NCI-H82 (cell line): ENCODE data around the gene ZNF813.
"Not testable (repeated sequence)": the region's sequence is repeated elsewhere in the genome, so short reads cannot be mapped to it uniquely, and the experiment has no call there.

ENCODE experiments used
- DNase-seq: peaks from one replicate; lab custom pipeline; 2025; lab: John Stamatoyannopoulos, UW

Gene ZNF813

GRCh38 chr19:53467485-53468262 is at the start of gene ZNF813:
ZNF813 (plus strand) TSS chr19:53467733; CDS start chr19:53483823, 16,090 bp downstream.
- DNase-seq: peak; percentile 91

- DNase-seq: peak; percentile 25
These were observed 46.8 kb upstream of the ZNF813 start for GRCh38 chr19:53420520-53421315.

GRCh38 chr19:53422551-53422950 is 45.0 kb upstream of the ZNF813 start:
- DNase-seq: no peak

GRCh38 chr19:53423074-53423473 is 44.5 kb upstream of the ZNF813 start:
- not testable (repeated sequence) for DNase-seq

DNA sequence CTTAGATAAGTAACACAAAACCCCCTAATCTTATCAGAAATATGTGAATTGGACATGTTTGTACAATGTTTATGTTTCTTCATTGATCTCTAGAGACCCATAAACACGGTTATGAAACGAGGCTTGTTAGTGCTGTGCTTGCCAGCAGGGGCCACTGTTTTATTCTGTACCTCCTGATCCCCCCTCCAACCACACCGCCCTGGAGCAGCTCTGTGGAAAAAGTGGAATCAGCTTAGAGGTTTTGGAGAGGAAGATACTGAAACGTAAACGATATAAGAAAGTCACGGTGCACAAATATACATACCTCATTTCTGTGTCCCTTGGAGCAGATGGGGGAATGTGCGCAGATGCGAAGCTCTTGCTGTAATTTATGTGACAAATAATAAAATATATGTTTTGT is 43.9 kb upstream of the ZNF813 start:
- DNase-seq: peak; percentile 48

DNA sequence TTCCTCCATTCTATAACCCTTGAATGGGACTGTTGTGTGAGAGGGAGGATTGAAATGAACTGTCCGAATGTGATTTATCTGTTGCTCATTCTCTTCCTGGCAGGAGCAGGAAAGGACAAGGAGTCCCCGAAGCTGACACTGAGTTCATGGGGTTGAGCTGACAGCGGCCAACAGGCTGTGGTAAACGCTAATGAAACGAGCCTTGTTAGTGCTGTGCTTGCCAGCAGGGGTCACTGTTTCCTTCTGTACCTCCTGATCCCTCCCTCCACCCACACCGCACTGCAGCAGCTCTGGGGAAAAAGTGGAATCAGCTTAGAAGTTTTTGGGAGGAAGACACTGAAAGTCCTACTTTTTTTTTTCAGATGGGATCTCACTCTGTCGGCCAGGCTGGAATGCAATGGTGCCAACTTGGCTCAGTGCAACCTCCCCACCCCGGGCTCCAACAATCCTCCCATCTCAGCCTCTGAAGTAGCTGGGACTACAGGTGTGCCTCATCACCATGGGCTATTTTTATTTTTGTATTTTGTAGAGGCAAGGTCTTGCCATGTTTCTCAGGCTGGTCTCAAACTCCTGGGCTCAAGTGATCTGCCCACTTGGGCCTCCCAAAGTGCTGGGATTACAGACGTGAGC is 42.5 kb upstream of the ZNF813 start:
- DNase-seq: peak; percentile 84

- peak; percentile 94 for DNase-seq
These were observed 36.0 kb upstream of the ZNF813 start, which contains the start of gene ZNF761 for GRCh38 chr19:53431399-53432087. ZNF761 (plus strand) TSS chr19:53431984; CDS start chr19:53447269, 15,285 bp downstream.

- peak; percentile 31 for DNase-seq
These were observed 35.4 kb upstream of the ZNF813 start for GRCh38 chr19:53432088-53432661.

GRCh38 chr19:53443809-53444208 is 23.7 kb upstream of the ZNF813 start:
- DNase-seq: not testable (repeated sequence)

DNA sequence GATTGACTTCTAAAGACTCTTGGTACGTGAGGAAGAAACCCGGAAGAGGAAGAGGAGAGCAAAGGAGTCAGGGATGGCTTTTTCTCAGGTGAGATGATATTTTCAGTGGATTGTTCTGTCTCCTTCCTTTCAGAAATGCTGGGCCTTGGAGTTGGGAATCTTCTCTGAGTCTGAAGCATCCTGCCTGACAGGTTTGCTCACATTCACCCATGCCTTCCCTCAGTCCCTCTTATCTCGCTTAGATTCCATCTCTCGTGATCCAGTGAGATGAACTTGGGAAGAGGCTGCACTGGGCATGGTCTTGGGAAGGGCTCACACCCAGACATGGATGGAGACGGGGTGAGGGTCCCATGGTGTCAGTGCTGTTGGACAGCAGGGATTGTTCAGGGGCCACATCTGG is 20.3 kb upstream of the ZNF813 start:
- not testable (repeated sequence) for DNase-seq

DNA sequence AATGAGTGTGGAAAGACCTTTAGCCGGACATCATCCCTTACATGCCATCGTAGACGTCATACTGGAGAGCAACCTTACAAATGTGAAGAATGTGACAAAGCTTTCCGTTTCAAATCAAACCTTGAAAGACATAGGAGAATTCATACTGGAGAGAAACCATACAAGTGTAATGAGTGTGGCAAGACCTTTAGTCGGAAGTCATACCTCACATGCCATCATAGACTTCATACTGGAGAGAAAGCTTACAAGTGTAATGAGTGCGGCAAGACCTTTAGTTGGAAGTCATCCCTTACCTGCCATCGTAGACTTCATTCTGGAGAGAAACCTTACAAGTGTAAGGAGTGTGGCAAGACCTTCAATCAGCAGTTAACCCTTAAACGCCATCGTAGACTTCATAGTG is 11.7 kb upstream of the ZNF813 start:
- no peak for DNase-seq

DNA sequence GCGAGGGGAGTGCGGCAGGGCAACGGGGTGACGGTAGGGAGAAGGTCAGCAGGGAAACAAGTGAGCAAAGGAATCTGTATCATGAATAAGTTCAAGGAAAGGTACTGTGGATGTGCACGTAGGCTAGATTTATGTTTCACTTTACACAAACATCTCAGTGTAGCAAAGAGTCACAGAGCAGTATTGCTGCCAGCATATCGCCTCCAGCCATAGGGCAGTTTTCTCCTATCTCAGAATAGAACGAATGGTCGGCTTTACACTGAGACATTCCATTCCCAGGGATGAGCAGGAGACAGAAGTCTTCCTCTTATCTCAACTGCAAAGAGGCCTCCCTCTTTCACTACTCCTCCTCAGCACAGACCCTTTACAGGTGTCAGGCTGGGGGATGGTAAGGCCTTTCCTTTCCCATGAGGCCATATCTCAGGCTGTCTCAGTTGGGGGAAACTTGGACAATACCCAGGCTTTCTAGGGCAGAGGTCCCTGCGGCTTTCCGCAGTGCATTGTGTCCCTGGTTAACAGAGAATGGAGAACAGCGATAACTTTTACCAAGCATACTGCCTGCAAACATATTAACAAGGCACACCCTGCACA is 7.3 kb upstream of the ZNF813 start:
- DNase-seq: not testable (repeated sequence)

DNA sequence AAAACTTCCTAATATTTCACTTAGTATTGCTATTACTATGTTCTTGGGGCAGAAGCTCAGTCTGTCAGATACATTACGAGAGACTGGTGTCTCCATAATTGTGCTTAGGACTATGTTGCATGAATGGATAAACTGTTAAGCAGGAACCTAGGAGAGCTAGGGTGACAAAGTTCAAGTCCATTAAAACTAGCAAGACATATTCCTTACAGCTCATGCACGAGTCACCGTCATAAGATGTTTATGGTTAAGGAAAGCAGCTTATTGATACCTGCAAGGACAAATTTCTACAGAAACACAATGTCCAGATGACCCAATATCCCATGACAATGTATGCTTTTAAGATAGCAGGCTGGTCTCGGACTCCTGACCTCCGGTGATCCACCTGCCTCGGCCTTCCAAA is 5.7 kb upstream of the ZNF813 start:
- no peak for DNase-seq

DNA sequence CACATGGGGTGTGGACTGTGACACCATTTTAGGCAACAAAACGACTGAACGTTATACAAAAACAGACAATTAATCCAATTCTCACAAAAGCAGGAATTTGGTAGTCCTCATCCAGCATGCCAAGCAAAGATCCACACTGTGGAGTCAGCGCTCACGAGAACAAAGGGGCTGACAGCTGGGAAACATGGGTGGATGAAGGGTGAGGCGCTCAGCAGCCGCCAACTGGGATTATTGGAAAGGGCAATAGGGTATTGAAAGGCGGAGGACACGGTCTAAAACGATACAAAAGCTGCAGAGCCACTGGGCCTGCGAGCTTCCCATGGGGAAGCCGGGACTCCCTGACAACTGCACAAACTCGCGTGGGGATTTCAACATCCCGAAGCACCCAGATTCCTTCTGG is 4.7 kb upstream of the ZNF813 start:
- peak; percentile 2 for DNase-seq

- peak; percentile 12 for DNase-seq
These were observed 4.3 kb upstream of the ZNF813 start for GRCh38 chr19:53463263-53463662.

GRCh38 chr19:53466726-53467484 is 628 bp upstream of the ZNF813 start:
- DNase-seq: peak; percentile 26

GRCh38 chr19:53468628-53469027 is 1.1 kb downstream of the ZNF813 start:
- not testable (repeated sequence) for DNase-seq

GRCh38 chr19:53471916-53472315 is 4.4 kb downstream of the ZNF813 start:
- no peak for DNase-seq

- not testable (repeated sequence) for DNase-seq
These were observed 7.3 kb downstream of the ZNF813 start for GRCh38 chr19:53474832-53475231.

- DNase-seq: not testable (repeated sequence)
These were observed 7.9 kb downstream of the ZNF813 start for GRCh38 chr19:53475470-53475869.
